ENCODE results near the gene DGKG.

The DGKG gene

DNA sequence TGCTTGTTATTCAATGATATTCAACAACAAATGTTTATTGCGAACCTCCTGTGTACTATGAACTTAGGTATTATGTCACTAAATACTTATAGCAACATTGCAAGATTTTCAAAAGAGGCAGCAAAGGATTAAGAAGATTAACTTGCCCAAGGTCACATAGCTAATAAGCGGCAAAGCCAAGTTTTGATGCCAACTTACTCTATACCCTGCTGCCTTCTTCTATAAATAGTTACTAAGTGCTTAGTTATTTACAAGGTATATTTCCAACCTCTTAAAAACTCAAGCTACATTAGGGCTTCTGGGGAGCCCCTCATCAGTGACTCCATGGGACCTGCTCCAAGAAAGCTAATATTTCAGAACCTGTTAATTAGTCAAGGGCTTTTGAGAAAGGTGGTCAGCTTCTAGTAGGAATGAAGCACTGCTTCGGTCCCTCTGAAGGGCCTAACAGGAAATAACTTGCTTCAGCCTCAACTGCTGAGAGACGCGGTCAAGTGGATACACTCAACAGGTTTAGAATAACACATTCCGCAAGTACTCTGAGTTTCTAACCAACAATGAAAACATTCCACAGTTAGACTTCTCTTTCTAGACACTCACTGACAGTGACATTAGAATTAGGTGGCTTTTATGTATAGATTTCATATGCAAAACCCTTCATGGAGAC, 125.5 kb downstream of the DGKG start:
- DNase-seq = no peak

DNA sequence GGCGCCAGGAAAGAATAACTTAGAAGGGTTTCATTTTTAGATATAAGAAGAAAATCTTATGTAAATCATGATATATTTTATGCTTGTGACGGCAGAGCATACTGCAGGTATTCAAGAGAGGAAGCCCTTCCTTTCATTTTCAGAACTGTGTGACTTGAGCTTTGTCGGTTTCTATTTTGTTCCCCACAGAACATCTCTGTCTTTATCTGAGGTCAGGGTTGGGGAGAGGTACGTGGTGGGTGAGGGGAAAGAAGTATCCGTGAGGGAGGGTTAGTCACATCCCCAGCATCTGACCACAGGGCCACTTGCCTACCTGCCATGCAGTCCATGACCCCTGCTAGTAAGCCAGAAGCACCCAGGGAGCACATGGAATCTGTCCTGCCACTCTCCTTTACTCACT, 126.5 kb downstream of the DGKG start:
- no peak for DNase-seq

DNA sequence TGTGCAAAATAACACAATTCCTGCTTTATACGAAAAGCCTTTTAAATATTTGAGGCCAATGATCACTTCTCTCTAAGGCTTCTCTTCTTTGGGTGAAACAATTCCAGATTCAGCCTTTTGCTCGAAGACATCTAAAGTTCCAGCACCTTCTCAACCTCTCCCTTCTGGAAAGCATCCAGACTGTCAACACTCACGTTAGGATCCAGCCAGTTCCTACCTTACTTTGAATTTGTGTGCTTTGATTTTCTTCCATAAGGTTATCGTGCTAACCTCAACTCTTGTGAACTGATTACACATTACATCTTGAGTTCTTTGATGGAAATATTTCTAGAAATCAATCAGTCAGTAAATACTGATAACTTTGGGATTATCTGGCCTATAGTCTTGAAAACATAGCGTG, 127.9 kb downstream of the DGKG start:
- no peak for DNase-seq

DNA sequence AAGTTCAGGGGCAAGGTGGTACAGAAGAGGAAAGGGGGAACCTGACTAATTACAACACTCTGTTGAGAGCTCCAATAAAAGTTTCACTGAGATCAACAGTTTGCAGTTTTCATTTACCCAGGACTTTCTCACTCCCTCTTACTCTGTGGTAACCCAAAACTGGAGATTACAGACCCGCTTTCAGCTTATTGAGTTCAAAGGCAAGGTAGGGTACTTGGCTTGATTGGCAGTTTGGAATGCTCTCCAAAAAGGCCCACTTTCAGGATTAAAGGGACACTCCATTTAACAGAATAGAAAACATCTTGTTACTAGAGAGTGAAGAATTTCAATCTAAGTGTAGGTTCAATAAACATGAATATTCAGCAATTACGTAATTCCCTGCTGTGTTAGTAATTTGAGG, 135.6 kb downstream of the DGKG start:
- no peak for DNase-seq

DNA sequence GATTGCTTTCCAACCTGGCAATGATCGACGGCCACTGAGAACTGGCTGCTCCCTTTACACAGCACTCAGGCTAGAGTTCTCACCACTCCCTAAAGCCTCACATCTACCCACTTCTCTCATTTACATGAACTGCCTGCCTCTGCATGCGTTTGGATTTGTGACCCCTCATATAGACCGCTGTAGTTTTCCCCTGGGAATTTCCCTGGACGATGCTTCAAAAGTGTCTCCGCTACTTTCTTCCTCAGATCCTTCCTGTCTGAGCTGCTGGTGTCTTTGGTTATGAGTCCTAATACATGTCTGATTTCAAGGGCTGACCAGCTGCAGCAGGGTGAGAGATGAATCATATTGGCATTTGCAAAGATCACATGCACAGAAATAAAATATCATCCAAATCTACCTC, 136.4 kb downstream of the DGKG start:
- DNase-seq = no peak

DNA sequence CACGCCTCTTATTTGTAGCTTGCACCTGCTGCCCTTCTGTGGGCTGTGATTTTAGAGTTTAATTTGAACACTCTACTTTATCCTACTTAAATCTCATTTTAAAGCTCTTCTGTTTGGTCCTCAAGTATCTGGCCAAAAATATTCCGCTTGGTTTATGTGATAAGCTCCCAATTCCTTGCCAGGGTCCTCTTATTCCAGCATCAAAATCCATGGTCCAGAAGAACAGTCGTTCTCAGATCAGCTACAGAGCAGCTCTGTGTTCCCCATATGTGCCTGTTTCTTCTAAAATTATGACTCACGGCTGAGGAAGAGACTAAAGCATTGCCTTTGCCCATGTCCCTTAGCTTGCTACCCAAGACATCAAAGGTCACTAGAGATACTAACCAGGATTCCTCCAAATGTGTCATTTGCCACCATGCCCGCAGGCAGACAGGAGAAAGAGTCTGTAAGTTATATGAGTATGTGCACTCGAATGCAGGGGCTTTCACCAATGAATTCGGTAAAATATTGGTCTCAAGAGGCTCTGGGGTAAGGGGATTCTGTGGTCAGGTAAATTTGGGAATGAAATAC, 137.9 kb downstream of the DGKG start:
- no peak for DNase-seq

DNA sequence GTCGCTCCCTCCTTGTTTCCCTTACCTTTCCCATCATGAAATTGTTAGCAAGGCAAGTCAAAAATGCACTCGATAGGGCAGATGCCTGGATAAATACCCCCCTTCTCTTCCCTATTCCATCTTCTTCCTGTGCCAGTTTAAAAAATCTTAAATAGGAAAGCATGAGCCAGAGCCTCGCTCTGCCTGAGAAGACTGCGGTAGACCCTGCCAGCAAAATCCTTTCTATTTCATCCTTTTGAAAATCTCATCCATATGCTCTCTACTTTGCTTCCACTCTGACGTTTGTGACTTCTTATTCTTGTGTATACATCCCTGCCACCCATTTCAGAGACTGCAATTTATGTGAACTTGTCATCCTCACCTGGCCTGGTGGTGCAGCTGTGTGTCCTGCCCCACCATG, 138.6 kb downstream of the DGKG start:
- DNase-seq = no peak

DNA sequence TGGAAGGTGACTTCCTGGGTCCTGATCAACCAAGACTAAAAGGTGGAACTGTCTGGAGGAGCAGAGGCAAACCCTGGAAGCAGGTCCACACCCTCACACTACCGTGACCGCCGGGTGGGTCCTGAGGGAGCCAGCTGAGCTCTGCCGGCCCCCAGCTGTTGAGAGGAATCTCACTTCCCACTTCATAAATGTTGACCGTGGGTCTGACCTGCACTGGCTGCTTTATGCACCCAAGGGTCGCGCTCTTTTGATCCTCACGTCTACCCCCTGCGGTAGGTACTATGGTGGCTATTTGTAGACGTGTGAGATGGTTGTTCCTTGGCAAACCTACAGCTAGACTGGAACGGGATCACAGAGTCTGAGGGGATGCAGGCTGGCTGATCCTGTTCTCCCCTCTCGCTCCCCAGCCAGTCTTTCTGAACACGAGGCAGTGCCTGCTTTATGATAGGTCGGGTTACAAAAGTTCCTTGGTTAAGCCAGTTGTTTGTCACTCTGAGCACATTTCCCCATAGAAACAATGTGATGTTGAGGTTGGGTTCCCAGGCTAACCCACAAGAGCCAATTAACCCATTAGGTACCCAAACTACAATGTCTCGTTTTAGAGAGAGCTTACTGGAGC, 140.2 kb downstream of the DGKG start:
- no peak for DNase-seq

DNA sequence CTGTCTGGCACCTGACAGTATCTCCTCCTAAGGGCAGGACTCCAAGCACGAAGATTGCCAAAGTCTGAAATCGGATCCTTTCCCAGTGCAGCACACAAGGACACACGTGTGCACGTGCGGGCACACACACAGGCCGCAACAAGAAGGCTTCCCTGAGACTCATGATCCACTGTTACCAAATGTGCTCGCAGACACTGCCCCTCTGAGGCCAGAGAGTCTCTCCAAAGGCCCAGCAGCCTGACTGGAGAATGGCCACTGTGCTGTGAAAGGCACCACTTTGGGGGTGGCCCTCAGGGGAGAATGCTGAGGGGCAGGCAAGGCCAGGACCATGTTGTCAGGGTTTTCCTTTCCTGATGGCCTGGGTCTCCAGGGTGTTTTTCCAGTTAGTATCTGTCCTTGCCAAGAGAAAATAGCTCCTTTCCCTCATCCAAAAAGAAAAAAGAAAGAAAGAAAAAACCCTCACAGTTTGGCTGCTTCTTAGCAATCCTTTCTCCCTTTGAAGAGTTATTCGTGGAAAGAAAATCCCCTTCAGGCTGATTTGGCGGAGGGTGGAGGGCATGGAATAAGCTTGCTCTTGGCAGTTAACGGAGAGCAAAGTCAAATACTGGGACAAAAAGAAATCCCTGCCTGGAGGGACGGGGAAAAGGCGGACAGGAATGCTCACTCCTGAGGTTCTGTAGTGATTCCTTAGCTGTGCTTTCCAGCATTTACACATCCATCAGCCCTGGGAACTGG, 141.0 kb downstream of the DGKG start:
- no peak for DNase-seq

DNA sequence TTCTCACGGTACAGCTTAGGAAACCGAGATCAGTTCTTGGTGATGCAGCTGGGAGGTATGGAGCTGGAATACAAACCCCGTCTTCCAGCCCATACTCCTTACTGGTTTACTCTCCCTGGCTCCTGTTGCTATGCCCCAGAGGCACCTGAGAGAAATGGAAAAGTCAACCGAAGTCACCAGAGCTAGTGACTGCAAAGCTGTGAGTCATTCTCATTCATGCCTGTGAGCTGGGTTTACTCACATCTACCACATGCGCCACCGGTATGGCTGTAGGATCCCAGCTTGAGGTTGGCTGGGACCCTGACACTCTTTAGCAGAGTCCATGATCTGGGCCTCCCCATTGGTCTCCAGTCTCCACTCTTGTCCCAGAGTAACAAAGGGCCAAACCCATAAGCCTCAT, 141.7 kb downstream of the DGKG start:
- no peak for DNase-seq

DNA sequence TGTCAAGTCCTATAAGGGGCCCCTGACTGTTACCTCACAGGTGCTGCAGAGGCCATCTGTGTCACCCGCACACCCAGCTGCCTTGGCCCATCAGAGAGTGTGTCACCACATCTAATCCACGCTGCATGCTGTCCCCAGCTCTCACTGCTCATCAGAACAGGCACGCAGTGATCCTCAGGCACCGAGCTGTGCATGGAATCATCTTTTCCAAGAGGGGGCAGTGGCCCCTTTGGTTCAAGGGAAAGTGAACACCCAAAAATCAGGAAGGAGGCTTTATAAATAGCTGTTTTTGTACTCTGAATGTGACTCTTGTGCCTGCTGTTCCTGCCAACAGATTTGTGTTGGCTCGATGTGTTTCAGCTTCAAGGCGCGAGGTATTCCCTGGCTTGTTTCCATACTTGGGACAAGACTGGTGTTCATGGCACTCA, 142.8 kb downstream of the DGKG start:
- no peak for DNase-seq

DNA sequence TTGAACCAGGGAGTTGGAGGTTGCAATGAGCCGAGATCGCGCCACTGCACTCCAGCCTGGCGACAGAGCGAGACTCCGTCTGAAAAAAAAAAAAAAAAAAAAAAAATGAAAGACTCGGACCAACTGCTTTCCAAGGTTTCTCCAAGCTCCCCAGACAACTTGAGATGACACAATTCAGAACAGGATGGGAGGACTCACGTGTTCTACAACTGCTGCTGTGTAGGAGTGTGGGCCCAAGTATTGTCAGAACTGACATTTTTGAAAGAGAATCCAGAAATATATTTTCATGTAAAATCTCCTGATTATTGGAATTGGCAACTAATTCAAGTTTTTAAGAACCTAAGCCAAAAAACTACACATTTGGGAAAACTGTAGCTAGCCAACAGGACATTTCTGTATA, 143.6 kb downstream of the DGKG start:
- DNase-seq = no peak

DNA sequence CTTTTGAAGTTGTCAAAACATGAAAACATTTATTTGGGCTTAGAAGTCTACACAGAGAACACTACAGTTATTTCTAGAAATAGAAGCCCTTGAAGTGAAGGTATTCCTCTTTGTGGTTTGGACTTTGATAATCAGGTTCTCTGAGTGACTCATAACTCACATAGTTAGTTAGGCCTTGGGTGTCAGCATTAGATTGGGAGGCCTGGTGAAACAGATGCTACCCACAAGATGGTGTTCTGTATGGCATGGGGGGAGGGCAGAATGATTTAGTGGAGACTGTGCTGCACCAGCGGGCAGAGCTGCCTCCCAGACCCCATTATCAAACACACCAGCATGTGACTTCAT, 144.2 kb downstream of the DGKG start:
- no peak for DNase-seq

DNA sequence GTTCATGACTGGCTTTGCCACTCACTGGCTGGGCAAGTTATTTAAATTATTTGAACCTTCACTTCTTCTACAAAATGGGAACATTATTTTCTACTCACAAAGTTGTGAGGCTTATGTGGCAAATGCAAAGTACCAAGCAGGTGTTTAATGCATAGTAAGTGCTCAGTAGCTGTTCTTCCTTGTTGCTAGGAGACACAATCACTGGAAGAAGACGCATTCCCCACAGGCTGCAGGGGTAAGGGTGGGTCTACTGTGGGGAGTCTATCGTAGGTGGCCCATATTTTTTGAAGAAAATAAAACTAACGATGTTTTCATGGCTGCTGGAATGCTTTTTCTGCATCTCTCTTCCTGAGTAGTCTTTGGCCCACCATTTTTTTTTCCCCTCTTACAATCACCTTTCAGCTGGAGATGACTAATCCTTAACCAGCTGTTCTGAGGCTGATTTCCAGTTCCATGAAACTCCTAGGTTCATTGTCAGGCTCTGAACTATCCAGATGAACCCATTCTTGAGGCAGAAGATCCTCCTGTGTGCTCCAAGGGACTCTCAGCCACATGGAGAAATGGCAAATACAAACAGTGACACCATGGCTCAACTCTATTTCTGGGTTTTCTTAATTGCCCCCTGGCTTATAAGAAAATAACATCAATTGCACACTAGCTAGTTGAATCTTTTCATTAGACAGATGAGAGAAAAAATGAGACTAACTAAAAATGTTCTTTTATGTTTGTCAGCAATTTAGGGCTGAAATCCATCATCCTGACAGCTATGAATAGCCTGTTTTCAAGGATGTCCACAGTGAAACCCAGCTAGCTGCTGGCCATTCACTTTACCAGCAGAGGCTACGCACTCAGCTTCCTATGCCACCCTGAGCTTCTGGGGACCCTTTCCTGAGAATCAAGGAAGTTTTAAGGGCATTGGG, 144.9 kb downstream of the DGKG start:
- DNase-seq = no peak

DNA sequence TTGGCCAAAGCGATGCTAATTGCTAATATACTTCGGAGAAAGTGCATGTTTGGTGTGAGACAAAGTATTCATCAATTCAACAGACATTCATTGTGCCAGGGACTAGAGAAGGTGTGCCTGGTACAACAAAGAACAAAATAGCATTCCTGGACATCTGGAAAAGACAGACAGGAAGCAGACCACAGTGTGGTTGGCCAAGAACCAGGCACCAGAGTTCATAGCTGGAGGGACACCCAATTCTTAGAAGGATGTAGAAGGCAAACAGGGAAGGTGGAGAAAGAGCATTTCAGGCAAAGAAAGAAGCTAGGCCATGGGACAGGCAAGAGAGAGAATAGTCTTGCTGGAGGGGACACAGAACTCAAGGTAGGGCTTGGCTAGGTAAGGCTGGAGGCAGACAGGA, 147.4 kb downstream of the DGKG start:
- DNase-seq = no peak

DNA sequence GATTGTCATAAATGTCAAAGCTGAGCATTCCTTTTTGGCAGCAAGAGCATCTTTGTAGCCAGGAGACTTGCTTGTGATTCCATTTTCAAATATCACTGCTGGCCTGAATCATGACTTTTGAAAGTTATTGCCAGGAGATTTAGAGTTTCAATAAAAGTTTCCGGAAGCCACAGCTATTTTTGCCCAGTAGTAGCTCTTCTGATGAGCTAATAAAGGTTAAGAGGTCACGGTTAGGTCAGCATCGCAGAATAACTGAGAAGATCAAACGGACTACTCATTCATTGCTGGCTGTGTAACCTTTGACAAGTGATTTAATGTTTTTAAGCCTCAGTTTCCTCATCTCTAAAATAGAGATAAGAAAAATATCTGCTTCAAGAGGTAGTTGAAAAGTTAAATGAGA, 148.1 kb downstream of the DGKG start:
- DNase-seq = no peak

DNA sequence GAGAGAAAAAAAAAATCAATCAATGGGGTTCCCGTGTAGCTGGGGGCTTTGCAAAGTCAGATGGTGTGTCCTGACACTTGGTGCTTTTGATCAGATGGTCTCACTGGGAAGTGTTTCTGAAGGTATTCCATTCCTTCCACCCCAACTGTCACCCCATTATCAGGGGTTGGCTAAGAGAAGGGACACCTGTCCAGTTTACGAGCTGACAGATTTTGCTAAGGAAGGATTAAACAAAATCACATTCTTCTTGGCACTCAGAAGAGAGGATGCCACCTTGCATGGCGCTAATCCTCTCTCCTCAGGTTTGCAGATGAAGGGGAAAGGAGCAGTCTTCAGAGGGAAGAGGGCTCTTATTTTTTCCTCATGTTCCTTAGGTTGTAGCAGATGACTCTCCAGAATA, 149.4 kb downstream of the DGKG start:
- no peak for DNase-seq

DNA sequence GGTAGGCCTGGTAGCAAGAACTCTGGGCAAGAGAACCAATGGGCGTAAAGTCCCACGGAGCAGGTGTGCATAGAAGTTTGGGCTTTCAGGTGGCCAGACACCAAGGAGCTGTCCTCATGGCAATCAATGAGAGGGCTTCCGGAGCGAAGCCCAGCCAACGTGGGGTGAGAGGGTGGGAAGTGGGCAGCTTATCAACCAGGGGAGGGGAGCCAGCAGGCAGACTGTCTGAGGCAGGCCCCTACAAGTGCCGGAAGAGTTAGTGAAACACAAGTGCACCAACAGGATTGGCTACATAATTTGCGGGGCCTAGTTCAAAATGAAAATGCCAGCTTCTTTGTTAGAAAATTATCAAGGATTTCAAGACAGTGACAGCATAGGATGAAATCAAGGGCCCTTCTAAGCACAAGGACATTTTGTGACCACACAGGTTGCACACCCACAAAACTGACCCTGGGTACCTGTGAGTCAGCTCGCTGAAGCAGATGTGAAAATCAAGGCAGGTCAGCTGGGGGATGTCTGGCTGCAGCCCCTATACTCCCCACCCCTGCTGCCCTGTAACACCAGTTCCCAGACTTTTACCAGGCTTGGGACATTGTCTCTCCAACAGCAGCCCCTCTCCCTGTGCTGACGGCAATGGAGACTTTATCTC, 151.1 kb downstream of the DGKG start:
- no peak for DNase-seq

DNA sequence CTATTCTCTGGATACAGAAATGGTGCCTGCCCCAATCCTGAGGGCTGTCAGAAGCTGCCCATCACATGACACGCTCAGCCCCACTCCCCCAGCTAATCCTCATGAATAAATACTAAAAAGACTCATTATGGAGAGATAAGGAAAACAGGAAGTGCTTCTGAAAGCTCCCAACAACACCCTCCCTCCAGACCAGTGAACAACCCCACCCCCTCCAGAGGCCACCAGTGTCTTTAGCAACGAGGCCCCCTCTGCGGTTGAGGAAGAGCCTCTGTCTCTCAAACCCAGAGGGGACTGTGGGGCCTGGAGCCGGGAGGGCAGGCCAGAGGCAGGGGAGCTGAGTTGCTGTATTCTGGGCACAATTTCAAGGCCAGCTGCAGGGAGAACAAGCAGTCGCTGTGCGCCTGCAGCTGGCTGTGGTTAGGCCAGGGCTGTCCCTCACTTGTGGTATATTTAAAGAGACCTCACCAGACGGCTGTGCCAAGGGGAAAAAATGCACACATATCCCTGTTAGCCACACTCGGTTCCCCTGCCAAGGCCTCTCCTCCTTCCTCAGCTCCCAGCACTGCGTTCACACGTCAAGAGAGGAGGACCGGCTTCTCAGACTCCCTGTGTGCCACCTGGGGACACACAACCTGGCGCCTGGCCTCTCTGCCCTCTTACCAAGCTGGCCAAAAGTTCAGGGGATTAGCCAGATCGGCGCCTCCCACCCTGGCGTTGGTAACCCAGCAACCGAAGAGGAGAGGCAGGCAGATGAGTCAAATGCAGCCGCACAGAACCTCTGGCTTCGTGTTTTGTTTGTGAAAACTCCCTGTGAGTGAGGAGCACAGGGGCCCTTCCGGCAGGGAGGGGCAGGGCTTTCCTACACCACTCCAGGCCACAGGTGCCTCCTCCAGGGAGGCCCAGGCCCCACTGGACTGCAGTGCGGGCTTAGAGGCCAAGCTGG, 152.0 kb downstream of the DGKG start:
- no peak for DNase-seq

DNA sequence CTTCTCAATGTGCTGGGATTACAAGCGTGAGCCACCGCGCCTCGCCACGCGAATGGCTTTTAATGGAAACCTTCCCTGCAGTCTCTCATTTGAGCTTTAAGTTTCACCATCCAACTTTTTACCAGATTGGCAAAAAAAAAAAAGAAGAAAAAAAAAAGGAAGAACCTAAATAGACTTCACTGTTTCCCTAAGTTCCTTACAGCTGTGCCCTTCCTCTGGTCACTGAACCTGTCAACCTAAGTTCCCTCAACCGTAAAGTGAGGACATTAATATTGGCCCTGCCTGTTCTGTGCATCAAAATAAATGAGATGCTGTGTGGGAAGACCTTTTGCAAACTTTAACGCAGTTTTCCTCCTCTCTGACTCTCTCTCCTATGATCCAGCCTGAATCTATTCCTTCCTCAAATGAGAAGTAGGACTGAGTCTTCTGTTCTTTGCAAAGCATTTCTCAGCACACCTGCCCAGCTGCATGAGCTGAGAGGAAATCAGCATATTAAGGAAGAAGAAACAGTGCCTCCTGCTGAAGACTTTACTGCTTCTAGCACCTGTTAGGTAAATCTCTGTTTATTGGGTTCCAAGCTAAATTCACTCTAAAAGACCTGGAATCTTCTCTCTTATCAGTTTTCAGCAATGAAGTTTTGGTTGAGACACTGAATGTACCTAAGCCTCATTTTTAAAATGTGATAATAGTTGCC, 153.6 kb downstream of the DGKG start:
- DNase-seq = no peak

DNA sequence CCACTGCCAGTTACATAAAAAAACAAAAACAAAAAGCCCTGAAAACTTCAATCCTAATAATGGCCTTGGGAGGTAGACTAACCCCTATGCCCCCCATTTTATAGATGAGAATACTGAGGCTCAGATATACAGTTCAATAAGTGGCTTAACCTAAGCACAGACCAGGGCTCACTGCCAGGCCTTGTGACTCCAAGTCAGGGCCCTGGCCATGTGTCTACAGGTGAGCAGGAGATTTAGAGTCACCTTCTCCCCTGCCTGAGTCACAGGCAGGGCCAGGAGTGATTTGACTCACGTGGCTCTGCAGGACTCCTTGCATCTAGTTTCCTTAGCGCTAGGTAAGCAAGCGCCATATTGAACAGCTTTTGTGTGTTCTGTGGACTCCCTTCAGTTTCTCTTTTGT, 154.5 kb downstream of the DGKG start:
- no peak for DNase-seq

All from NCI-H2081 treated with DMSO at 0.1 percent for 48 hours (cell line).